ENCODE data around the gene LPCAT1. TPM values are rescaled to one million over a fixed set of nuclear protein-coding genes. Genes with fewer than 3 reads are reported as not detected.

LPCAT1 gene
- total and polyA plus RNA-seq, 2 donors (not counting 3 experiments of a cell fraction or from before 2014, with no cell fraction given) = 28.9 to 57.2 TPM

GRCh38 chr5:1511048-1511447 is 12.7 kb downstream of the LPCAT1 start:
- dilution Hi-C loops (cut with MboI; ENCODE audit: extremely low pct_ligation_motif_present, low sequenced_read_pairs) (no loop called here), intact Hi-C loops (cut with micrococcal nuclease) (no loop called here)
- no peaks in the 10 kb centered on the region for H3K4me1 ChIP-seq (ENCODE audit: control insufficient read depth, extremely low read depth, insufficient read depth, low read length)
- CTCF ChIA-PET = no interaction called here
- no peak overlapping the region for H3K4me2 ChIP-seq (ENCODE audit: insufficient read depth, low read length)
- FAIRE-seq = no peak
- no peak overlapping the region for H3K9ac ChIP-seq (replicated peaks; ENCODE audit: extremely low read depth, insufficient read depth, low read length)
- no peaks in the 10 kb centered on the region for H3K27me3 ChIP-seq (ENCODE audit: control insufficient read depth in 2 of 2, insufficient read depth in 2 of 2, low read length in 2 of 2)
- H4K20me1 ChIP-seq (replicated peaks; ENCODE audit: control insufficient read depth, extremely low read depth, insufficient read depth, low read length) = peaks cover 2% of the 10 kb centered on the region
- no peaks in the 10 kb centered on the region for H3K9me3 ChIP-seq (replicated peaks; ENCODE audit: control insufficient read depth, insufficient read depth, low read length)
- no peak overlapping the region for H3K4me3 ChIP-seq (replicated peaks in 1 of 3; ENCODE audit: insufficient read depth in 1 of 3, low read depth in 1 of 3, low read length in 3 of 3)
- no peak overlapping the region for H2AFZ ChIP-seq (ENCODE audit: low read depth, low read length)
- TF ChIP-seq EZH2 (IDR thresholded peaks at IDR 0.05; ENCODE audit: borderline replicate concordance, low read depth, low read length, severe bottlenecking) (no peak), JUN (IDR thresholded peaks at IDR 0.05; ENCODE audit: borderline replicate concordance, insufficient read depth, insufficient read length, low read depth) (no peak), MAX (IDR thresholded peaks at IDR 0.05; ENCODE audit: insufficient read depth, insufficient read length) (no peak), POLR2AphosphoS5 (IDR thresholded peaks at IDR 0.05; ENCODE audit: insufficient read depth, low read depth, low read length) (no peak), CTCF (IDR thresholded peaks at IDR 0.05; ENCODE audit: extremely low read depth in 1 of 2, insufficient read depth in 1 of 2, low read depth in 1 of 2, low read length in 2 of 2) (no peak), GATA2 (IDR thresholded peaks at IDR 0.05; ENCODE audit: insufficient read depth, insufficient read length, low read depth, low read length) (no peak), FOS (IDR thresholded peaks at IDR 0.05; ENCODE audit: borderline replicate concordance, insufficient read depth, low read length) (no peak), POLR2A (IDR thresholded peaks at IDR 0.05; ENCODE audit: low read depth, low read length) (no peak), MYC (IDR thresholded peaks at IDR 0.05; ENCODE audit: low read depth, low read length) (no peak)
- no peak overlapping the region for H3K27ac ChIP-seq (ENCODE audit: insufficient read depth, low read depth, low read length)
- H3K36me3 ChIP-seq (ENCODE audit: control insufficient read depth in 2 of 2, extremely low read depth in 1 of 2, insufficient read depth in 2 of 2, low read length in 2 of 2) = peaks cover 0 to 15% of the 10 kb centered on the region in 2 experiments
- DNase-seq (ENCODE audit: low read depth, low spot score) = no peak
- H3K79me2 ChIP-seq (ENCODE audit: control insufficient read depth, insufficient read depth, low read length) = peaks cover 87% of the 10 kb centered on the region
- no peaks in the 10 kb centered on the region for H3K9me1 ChIP-seq (replicated peaks; ENCODE audit: control insufficient read depth, extremely low read depth, insufficient read depth, low read length)
- no TSS peak for BruUV-seq (replicated peaks)
- POLR2A ChIA-PET = no interaction called here
